ENCODE results near the gene ATAD3A.
"Not testable (repeated sequence)": the region's sequence is repeated elsewhere in the genome, so short reads cannot be mapped to it uniquely, and the experiment has no call there.

- not testable (repeated sequence) for TF ChIP-seq EZH2 (IDR thresholded peaks at IDR 0.05; ENCODE audit: borderline replicate concordance, low read depth, low read length, poor library complexity, severe bottlenecking); CTCF (conservative IDR thresholded peaks at IDR 0.05; ENCODE audit: low read depth, low read length)
Measured at GRCh38 chr1:1505801-1506200, 6.2 kb upstream of the ATAD3A start.
